ENCODE measurements around the gene NFATC1.
"Not testable (repeated sequence)": the region's sequence is repeated elsewhere in the genome, so short reads cannot be mapped to it uniquely, and the experiment has no call there.

NFATC1 gene

GRCh38 chr18:79496978-79497637, 101.4 kb downstream of the NFATC1 start:
- no peak for DNase-seq (ENCODE audit: low read depth, low spot score)
- H3K27ac ChIP-seq: no peak overlapping the region

DNA sequence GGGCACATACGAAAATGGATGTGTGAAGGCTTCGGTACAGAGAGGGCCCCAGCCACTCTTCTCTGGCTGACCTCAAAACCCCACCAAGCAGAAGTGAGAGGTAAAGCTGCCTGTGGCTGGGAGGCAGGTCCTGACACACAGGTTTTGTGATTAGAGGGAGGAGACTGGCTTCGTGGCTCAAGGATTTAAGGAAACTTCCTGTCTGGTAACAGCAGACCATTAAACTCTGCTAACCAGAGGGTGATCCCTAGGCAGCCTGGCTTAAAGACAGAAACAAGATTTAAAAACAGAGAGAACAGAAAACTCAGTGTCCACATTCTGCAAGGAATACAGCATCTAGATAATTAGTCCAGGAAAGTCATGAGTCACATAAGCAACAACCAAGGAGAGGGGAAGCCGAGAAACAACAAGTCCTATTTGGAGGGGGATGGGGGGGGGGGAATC, 101.9 kb downstream of the NFATC1 start:
- no peak for DNase-seq (ENCODE audit: low read depth, low spot score)
- no peak overlapping the region for H3K27ac ChIP-seq

GRCh38 chr18:79498662-79499061, 102.9 kb downstream of the NFATC1 start:
- DNase-seq (ENCODE audit: low read depth, low spot score): no peak
- no peak overlapping the region for H3K27ac ChIP-seq

GRCh38 chr18:79501006-79501405, 105.3 kb downstream of the NFATC1 start:
- DNase-seq (ENCODE audit: low read depth, low spot score): no peak
- no peak overlapping the region for H3K27ac ChIP-seq

GRCh38 chr18:79502782-79503181, 107.1 kb downstream of the NFATC1 start:
- H3K27ac ChIP-seq: no peak overlapping the region
- DNase-seq (ENCODE audit: low read depth, low spot score): no peak

DNA sequence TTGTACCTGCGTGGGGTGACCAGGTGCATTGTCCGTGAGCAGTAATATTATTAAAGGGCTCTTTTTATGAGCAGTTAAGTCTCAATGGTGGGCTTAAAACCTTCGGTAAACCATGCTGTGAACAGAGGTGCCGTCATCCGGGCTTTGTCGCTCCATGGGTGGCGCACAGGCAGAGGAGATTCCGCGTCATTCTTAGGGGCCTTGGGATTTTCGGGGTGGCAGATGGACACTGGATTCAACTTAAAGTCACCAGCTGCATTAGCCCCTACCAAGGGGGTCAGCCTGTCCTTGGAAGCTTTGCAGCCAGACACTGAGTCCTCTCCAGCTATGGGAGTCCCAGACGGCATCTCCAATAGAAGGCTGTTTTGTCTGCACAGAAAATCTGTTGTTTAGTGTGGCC, 107.7 kb downstream of the NFATC1 start:
- no peak for DNase-seq (ENCODE audit: low read depth, low spot score)
- no peak overlapping the region for H3K27ac ChIP-seq

GRCh38 chr18:79504034-79504433, 108.3 kb downstream of the NFATC1 start:
- no peak for DNase-seq (ENCODE audit: low read depth, low spot score)
- H3K27ac ChIP-seq: no peak overlapping the region

- not testable (repeated sequence) for H3K27ac ChIP-seq
Measured at GRCh38 chr18:79504495-79504894, 108.8 kb downstream of the NFATC1 start.

GRCh38 chr18:79505465-79505864, 109.7 kb downstream of the NFATC1 start:
- DNase-seq (ENCODE audit: low read depth, low spot score); H3K27ac ChIP-seq: not testable (repeated sequence)

More at GRCh38 chr18:79504495-79504894, 108.8 kb downstream of the NFATC1 start:
- not testable (repeated sequence) for DNase-seq (ENCODE audit: low read depth, low spot score)

DNA sequence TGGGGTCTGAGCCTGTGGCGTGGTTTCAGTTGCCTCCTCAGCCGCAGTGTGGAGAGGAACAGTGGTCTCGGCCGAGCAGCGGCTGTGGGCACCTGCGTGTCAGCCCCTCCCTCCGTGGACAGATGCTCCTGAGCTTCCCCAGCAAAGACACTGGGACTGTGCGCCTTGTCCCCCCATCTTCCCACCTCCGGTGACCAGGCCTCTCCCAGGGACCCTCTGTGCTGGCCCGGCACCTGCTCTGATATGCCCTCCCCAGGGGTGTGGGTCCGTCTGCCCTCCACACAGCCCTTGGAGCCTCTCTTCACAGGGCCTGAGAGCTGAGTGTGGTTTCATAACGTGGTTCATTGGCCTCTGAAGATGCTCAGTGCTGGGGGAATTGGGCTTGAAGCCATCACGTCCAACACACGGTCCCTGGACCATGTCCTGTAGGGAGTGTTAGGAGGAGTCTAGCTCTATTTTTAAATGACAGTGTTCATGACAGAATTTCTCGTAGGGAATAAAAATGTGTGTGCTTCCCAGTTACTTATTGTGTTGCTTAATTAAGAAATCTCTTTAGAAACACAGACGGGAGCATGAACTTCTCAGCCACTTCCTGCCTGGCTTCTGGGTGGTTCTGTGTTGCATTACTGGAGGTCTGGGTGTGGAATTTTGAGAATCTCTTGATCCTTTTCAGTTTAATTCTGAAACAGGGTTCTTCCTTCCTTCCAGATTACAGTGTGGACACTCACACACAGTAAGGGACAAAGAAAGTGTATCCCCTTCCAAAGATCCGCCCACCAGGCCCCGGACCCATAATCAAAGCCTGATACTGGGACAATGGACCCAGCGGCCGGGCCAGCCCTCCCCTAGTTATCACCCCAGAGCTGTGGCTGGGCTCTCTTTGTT, 110.7 kb downstream of the NFATC1 start:
- no peak for DNase-seq (ENCODE audit: low read depth, low spot score)
- H3K27ac ChIP-seq: no peak overlapping the region

GRCh38 chr18:79507076-79507545, 111.4 kb downstream of the NFATC1 start:
- H3K27ac ChIP-seq: no peak overlapping the region
- no peak for DNase-seq (ENCODE audit: low read depth, low spot score)

DNA sequence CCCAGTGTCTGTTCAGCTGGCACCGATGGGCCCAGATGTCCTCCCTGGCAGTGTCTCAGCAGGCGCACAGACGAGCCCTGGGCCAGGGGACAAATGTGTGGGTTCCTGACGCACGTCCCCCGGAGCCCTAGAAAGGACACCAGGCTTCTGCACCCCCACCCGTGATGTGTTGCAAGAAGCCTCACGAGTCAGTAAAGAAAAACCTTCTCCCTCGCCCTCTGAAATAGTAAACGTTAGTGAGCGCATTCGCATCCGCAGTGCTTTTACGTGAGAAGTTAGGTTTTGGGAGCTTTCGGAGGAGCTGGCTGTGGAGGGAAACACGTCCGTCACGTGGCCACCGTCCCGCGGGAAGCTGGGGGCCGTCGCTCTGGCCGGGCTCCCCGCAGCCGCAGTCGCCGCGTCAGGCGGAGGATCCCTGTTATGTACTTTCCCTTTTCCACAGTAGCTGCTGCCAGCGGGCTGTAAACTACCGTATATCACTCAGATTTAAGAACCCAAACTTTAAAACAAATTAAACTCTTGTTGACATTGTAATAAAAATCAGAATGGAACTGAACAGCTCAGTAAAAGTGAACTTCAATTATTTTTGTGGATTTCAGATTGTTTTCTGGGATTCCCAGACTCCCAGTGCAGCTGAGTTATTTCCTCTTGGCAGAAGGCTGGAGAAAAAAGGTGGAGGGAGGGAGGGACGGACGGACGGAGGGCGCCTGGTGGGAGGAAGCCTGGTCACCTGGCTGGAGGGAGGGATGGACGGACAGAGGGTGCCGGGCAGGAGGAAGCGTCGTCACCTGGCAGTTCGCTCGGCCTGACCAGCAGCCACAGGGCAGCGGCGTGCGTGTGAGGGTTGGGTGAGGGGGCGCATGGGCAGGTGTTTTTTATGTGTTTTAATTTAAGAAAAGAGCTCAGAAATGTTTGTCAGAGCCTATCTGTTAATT, 112.1 kb downstream of the NFATC1 start:
- no peak for DNase-seq (ENCODE audit: low read depth, low spot score)
- H3K27ac ChIP-seq: no peak overlapping the region

- H3K27ac ChIP-seq: no peak overlapping the region
- DNase-seq (ENCODE audit: low read depth, low spot score): no peak
Measured at GRCh38 chr18:79508565-79509535, 113.1 kb downstream of the NFATC1 start.

DNA sequence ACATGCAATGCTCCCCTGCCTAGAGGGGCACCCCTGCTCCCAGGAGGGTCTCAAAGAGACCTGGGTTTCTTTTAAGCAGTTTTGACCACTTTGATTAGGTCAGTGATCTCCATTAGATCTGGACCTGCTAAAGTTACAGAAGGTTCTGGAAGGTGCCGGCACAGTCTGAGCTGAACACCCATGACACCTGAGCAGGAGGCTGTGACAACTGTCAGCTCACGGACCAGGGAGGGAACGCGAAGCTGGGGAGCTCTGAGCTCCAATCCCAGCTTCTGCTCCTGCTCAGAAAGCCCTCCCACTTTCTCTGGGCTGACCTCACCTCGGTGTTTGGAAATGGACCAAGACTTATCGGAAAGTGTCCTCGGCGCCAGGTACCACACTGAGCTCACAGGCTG, 113.8 kb downstream of the NFATC1 start:
- H3K27ac ChIP-seq: no peak overlapping the region
- no peak for DNase-seq (ENCODE audit: low read depth, low spot score)

GRCh38 chr18:79510046-79510685, 114.4 kb downstream of the NFATC1 start:
- H3K27ac ChIP-seq: no peak overlapping the region

GRCh38 chr18:79510731-79511241, 115.1 kb downstream of the NFATC1 start:
- H3K27ac ChIP-seq: no peak overlapping the region
- DNase-seq (ENCODE audit: low read depth, low spot score): no peak

More at GRCh38 chr18:79510046-79510685, 114.4 kb downstream of the NFATC1 start:
- DNase-seq (ENCODE audit: low read depth, low spot score): no peak

DNA sequence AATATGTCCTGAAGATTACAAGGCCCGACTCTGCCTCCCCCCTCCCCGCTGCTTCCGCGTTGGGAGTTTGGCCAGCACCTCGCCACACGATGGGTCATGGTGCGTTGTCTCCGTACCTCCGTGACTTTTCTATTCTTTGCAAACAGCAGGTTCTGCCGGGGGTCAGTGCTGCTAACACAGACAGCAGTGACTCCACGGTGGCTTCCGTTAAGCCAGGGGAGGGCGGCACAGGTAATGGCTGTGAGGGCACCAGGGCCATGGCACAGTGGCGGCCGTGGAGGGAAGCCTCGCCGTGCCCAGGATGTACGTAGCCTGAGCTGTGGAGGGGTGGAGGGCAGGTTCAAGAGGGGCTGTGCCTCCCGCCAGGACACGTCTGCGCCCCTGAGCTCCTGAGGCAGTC, 115.5 kb downstream of the NFATC1 start:
- no peak for DNase-seq (ENCODE audit: low read depth, low spot score)
- no peak overlapping the region for H3K27ac ChIP-seq

GRCh38 chr18:79511671-79512301, 116.1 kb downstream of the NFATC1 start:
- DNase-seq (ENCODE audit: low read depth, low spot score): no peak
- no peak overlapping the region for H3K27ac ChIP-seq

All from epithelial cell of prostate (primary cell).